Body of pancreas (tissue), 4 donors: Measurements from ENCODE around the gene DUSP8. TPM values are rescaled to one million over a fixed set of nuclear protein-coding genes. Genes with fewer than 3 reads are reported as not detected.

Source experiments
- ATAC-seq: fragments of 150-250 bp; one replicate; pipeline ENCODE4 v1.9.1; 2016
- DNase-seq, 4 donors: peaks; one replicate each; pipeline ENCODE4 v3.0.0-alpha.2; 2019
- H3K27ac ChIP-seq, 4 donors: fragments of 200-600 bp; sonication (generic); 1 replicate in 3 of 4; 2 replicates in 1 of 4; pipeline versions ENCODE4 v1.5.1 to v1.6.1; 2016 to 2019; ENCODE audit warnings: mild to moderate bottlenecking in 1 of 4, mixed read lengths in 1 of 4, moderate library complexity in 1 of 4
- H3K27me3 ChIP-seq, 2 donors: fragments of 200-600 bp; sonication (generic); one replicate each; pipeline ENCODE4 v1.6.0; 2016; ENCODE audit warnings: mild to moderate bottlenecking in 1 of 2
- H3K36me3 ChIP-seq, 2 donors: fragments of 200-600 bp; sonication (generic); replicated peaks in 1 of 2; 2 replicates each; pipeline ENCODE4 v1.5.1; 2016; ENCODE audit warnings: low read depth in 2 of 2; ENCODE audit not compliant: insufficient read depth in 1 of 2
- H3K4me1 ChIP-seq: fragments of 200-600 bp; sonication (generic); one replicate; pipeline ENCODE4 v1.6.0; 2016
- H3K4me3 ChIP-seq, 2 donors: fragments of 200-600 bp; sonication (generic); 1 replicate in 1 of 2; 2 replicates in 1 of 2; pipeline ENCODE4 v1.5.1; 2016 to 2019
- H3K9me3 ChIP-seq, 3 donors: fragments of 200-600 bp; sonication (generic); 1 replicate in 2 of 3; 2 replicates in 1 of 3; pipeline ENCODE4 v1.5.1; 2016
- POLR2A ChIP-seq, 3 donors: fragments of 450-650 bp; IDR thresholded peaks; one replicate each; pipeline ENCODE4 v1.6.1; 2016; ENCODE audit warnings: antibody characterized with exemption in 3 of 3, mild to moderate bottlenecking in 2 of 3
- WGBS, 2 donors: methylation state at CpG; one replicate each; pipeline ENCODE4 v1.1.5; 2017; 5-methylcytosine and 5-hydroxymethylcytosine counted together
- intact Hi-C: fragments of 100-400 bp; cut with DNase I; formaldehyde crosslinking; loops from one replicate; pipeline ENCODE4 v1.15.1; 2023
- total RNA-seq, 2 donors: library from RNA; depleted of rRNA; stranded (reverse); fragments of >200 nt; gene quantifications; one replicate each; pipeline ENCODE4 v1.1.0, GENCODE V29; 2016
- TF ChIP-seq, protein P1 (sequence below), 7 experiments: fragments of 450-650 bp in 4 of 7; fragments of 200-600 bp in 3 of 7; sonication (generic) in 3 of 7; IDR thresholded peaks; one replicate each; pipeline ENCODE4 v1.5.1; 2016 to 2019; ENCODE audit warnings: antibody characterized with exemption in 7 of 7

The DUSP8 gene
- total RNA-seq, 2 donors from 2014 or later, result 7.0 to 19.1 TPM

DNA sequence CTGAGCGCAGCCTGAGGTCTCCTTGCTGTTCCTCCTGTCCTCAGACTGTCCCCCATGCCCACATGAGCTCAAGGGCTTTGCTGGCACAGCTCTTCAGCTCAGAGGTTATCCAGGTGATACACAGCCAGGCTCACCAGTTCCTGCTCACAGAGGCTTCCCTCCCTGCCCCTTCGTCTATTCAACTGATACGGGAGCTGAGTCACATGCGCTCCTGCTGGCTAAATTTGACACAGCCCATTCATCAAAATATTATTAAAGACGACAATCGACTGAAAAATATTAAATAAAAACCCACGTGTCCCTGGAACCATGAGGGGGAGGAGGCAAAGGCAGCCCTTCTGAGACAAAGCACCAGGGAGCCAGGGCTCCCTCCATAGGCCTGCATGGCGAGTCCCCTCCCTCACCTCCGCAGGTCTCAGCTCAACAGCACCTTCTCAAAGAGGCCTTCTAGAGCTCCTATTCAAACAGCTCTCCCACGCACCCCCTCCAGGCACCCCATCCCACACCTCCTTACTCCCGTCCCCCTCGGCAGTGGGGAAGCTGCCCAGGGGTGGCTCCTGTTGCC, 40.5 kb downstream of the DUSP8 start:
- intact Hi-C loops, result no loop called here
- TF ChIP-seq, protein P1, sequence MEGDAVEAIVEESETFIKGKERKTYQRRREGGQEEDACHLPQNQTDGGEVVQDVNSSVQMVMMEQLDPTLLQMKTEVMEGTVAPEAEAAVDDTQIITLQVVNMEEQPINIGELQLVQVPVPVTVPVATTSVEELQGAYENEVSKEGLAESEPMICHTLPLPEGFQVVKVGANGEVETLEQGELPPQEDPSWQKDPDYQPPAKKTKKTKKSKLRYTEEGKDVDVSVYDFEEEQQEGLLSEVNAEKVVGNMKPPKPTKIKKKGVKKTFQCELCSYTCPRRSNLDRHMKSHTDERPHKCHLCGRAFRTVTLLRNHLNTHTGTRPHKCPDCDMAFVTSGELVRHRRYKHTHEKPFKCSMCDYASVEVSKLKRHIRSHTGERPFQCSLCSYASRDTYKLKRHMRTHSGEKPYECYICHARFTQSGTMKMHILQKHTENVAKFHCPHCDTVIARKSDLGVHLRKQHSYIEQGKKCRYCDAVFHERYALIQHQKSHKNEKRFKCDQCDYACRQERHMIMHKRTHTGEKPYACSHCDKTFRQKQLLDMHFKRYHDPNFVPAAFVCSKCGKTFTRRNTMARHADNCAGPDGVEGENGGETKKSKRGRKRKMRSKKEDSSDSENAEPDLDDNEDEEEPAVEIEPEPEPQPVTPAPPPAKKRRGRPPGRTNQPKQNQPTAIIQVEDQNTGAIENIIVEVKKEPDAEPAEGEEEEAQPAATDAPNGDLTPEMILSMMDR (IDR thresholded peaks at IDR 0.05), result no peak
- TF ChIP-seq POLR2A (IDR thresholded peaks at IDR 0.05), result no peak
- DNase-seq (no peak), ATAC-seq (no peak)
- Histone ChIP-seq H3K36me3 (no peaks in the 10 kb centered on the region), H3K4me3 (no peak overlapping the region), H3K27ac (no peak overlapping the region), H3K4me1 (peaks cover 16% of the 10 kb centered on the region), H3K9me3 (no peaks in the 10 kb centered on the region), H3K27me3 (no peaks in the 10 kb centered on the region)
- WGBS, 2 donors, result 64 to 75% methylated on average over 11 of the region's 12 CpGs

DNA sequence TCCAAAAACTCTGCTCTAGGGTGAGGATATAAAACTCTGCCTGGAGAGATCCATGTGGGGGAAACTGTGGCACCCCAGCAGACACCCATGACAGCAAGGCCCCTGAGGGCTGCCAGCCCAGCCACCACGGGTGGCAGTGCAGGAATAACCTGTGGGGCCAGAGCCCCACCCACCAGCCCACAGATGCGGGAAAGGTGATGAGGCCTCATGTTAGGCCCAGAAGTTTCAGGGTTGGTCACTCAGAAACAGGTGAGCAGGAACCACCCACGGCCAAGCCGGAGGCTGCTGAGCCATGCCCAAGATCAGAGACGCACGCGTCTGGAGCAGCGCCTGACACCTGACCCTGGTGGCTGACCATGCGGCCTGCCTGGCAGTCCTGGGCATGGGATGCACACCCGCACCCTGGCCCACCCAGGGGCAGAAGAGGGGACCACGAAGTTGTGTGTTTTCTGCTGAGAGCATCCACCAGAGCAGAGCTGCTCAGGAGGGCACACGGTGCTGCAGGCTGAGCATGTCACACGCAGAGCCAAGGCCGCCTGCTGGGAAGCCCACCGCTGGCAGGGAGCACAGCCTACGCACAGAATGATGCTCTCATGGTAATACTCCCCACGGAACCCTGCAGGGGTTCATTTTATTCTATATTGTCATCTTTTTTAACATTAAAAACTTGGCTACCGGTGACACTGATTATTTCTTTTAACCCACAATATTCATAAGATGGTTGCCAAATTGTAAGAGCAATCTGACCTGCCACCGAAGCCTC, 41.2 kb downstream of the DUSP8 start:
- no peak for TF ChIP-seq POLR2A (IDR thresholded peaks at IDR 0.05)
- TF ChIP-seq, protein P1 (IDR thresholded peaks at IDR 0.05), result no peak
- 87 to 93% methylated on average over 6 to 19 of the region's 19 CpGs for WGBS, 2 donors
- Histone ChIP-seq H3K27me3 (no peaks in the 10 kb centered on the region), H3K4me1 (peaks cover 16% of the 10 kb centered on the region), H3K36me3 (no peaks in the 10 kb centered on the region), H3K4me3 (no peak overlapping the region), H3K9me3 (no peaks in the 10 kb centered on the region), H3K27ac (no peak overlapping the region)
- ATAC-seq (no peak), DNase-seq (no peak)
- intact Hi-C loops, result no loop called here

DNA sequence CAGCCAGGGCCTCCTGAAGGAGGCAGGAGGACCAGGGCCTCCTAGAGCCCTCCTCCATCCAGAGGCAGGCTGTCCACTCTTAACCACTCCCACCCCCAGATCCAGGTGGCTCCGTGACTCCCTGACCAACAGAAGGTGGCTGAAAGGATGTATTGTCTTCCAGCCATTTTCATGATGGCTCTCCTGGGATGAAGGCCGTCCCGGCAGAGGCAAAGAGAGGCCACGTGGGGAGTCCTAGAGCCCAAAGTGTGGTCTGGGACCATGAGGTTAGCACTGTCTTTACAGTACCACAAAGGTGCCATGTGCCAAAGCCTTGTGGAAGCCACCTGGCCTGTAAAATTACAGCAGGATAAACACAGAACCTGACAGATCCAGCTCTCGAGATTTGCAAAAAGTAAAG, 42.3 kb downstream of the DUSP8 start:
- H3K4me1 ChIP-seq, result peaks cover 16% of the 10 kb centered on the region
- WGBS, 2 donors, result 69 to 72% methylated on average over 5 of the region's 5 CpGs

DNA sequence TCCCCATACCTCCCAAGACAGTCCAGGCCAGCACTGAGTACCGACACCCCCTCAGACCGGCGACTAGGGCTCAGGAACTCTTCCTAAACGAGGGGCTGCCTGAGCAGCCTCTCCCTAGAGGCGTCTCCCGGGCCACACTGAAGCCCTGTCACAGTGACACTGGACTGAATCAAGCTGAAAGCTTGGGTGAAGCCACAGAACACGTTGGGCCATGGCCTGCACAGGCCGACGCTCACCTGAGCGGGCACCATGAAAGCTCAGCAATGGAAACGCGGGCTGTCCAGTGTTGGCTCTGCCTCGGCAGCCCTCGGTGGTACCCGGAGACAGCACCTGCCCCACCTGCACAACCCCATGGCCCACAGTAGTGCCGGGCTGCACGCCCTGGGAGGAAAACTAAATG, 42.8 kb downstream of the DUSP8 start:
- Histone ChIP-seq H3K27me3 (no peaks in the 10 kb centered on the region), H3K27ac (no peak overlapping the region), H3K4me1 (peaks cover 16% of the 10 kb centered on the region), H3K4me3 (no peak overlapping the region), H3K9me3 (no peaks in the 10 kb centered on the region), H3K36me3 (no peaks in the 10 kb centered on the region)
- DNase-seq (no peak), ATAC-seq (no peak)
- intact Hi-C loops, result no loop called here
- WGBS, 2 donors, result 92 to 96% methylated on average over 5 to 12 of the region's 17 CpGs
- TF ChIP-seq, protein P1 (IDR thresholded peaks at IDR 0.05), result no peak
- no peak for TF ChIP-seq POLR2A (IDR thresholded peaks at IDR 0.05)

More for the DNA sequence above, 42.3 kb downstream of the DUSP8 start:
- TF ChIP-seq, protein P1 (IDR thresholded peaks at IDR 0.05), result no peak
- no peak for TF ChIP-seq POLR2A (IDR thresholded peaks at IDR 0.05)
- no peaks in the 10 kb centered on the region for H3K27me3 ChIP-seq
- H3K4me3 ChIP-seq, result no peak overlapping the region
- no peaks in the 10 kb centered on the region for H3K9me3 ChIP-seq
- H3K27ac ChIP-seq, result no peak overlapping the region
- DNase-seq, result no peak
- H3K36me3 ChIP-seq, result no peaks in the 10 kb centered on the region
- intact Hi-C loops, result no loop called here
- ATAC-seq, result no peak
